ENCODE data around the gene EFCAB11. TPM values are rescaled to one million over a fixed set of nuclear protein-coding genes. Genes with fewer than 3 reads are reported as not detected.
A peak's percentile ranks its signal among the peaks of the same experiment; 100 is the strongest.

The EFCAB11 gene
- total RNA-seq, 4 donors from 2014 or later: 3.3 to 15.6 (median 6.9) TPM

DNA sequence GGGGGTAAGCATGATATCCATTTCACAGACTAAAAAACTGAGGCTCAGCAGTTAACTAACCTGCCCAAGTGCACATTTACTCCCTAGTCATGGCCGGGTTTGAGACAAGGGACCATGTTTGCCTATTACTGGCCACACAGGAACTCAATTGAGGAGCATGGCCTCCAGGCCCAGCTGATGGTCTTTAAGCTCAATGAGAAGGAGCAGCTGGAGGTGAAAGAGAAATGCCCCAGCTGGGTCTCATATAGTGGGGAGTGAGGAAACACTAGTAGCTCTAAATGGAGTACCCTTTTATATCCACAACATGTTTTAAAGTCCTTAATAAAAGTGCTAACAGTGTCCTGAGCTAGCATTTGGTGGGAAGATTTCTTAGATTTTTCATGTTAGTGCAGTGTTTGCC, 2.8 kb upstream of the EFCAB11 start:
- H3K4me3 ChIP-seq: no peak overlapping the region
- no peaks in the 10 kb centered on the region for H3K36me3 ChIP-seq
- peaks cover 0 to 24% (median 4%) of the 10 kb centered on the region in 4 donors for H3K4me1 ChIP-seq
- no peaks in the 10 kb centered on the region for H3K27me3 ChIP-seq
- H3K9me3 ChIP-seq: no peaks in the 10 kb centered on the region
- no peak for DNase-seq
- no peak for TF ChIP-seq CTCF (IDR thresholded peaks at IDR 0.05)
- no peak for TF ChIP-seq POLR2A (IDR thresholded peaks at IDR 0.05)
- no peak overlapping the region for H3K27ac ChIP-seq

DNA sequence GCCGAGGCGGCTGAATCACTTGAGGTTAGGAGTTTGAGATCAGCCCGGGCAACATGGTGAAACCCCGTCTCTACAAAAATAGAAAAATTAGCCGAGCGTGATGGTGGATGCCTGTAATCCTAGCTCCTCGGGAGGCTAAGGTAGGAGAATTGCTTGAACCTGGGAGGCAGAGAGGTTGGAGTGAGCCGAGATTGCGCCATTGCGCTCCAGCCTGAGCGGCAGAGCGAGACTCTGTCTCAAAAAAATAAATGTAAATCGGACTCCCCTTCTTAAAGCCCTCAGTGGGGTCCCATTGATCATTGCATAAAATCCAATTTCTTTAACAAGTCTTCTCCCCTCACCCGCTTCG, 2.1 kb upstream of the EFCAB11 start:
- TF ChIP-seq CTCF (IDR thresholded peaks at IDR 0.05) (no peak), POLR2A (IDR thresholded peaks at IDR 0.05) (no peak)

GRCh38 chr14:89955745-89956660, 1.5 kb upstream of the EFCAB11 start, which contains the start of gene TDP1:
Gene TDP1, plus strand, starts transcription at chr14:89955927. Its CDS starts 7,188 bp downstream, at chr14:89963115.
- Histone ChIP-seq H3K27me3 (no peaks in the 10 kb centered on the region), H3K4me3 (peak within 1 kb of the TSS; percentile 78 to 94 (median 86)), H3K36me3 (no peaks in the 10 kb centered on the region), H3K27ac (peak within 1 kb of the TSS; percentile 90 to 99 (median 94)), H3K9me3 (no peaks in the 10 kb centered on the region), H3K4me1 (peaks cover 0 to 24% (median 4%) of the 10 kb centered on the region in 4 donors)
- peak; percentile 97 to 99 (median 97) for DNase-seq
- peak in 4 of 6 experiments; percentile 5 to 33 (median 14) for TF ChIP-seq CTCF (IDR thresholded peaks at IDR 0.05)
- peak; percentile 92 to 93 for TF ChIP-seq POLR2A (IDR thresholded peaks at IDR 0.05)

More for the DNA sequence above, 2.1 kb upstream of the EFCAB11 start:
- DNase-seq: no peak
- peaks cover 0 to 24% (median 4%) of the 10 kb centered on the region in 4 donors for H3K4me1 ChIP-seq
- H3K36me3 ChIP-seq: no peaks in the 10 kb centered on the region
- H3K27me3 ChIP-seq: no peaks in the 10 kb centered on the region
- H3K9me3 ChIP-seq: no peaks in the 10 kb centered on the region
- H3K27ac ChIP-seq: peak overlapping the region; percentile 90 to 99 (median 94)
- peak overlapping the region; percentile 78 to 94 (median 86) for H3K4me3 ChIP-seq

- no peaks in the 10 kb centered on the region for H3K27me3 ChIP-seq
- no peak for TF ChIP-seq CTCF (IDR thresholded peaks at IDR 0.05)
- TF ChIP-seq POLR2A (IDR thresholded peaks at IDR 0.05): no peak
- H3K9me3 ChIP-seq: no peaks in the 10 kb centered on the region
- peaks cover 0 to 24% (median 4%) of the 10 kb centered on the region in 4 donors for H3K4me1 ChIP-seq
- peak in 1 of 3 donors; percentile 18 for DNase-seq
- no peaks in the 10 kb centered on the region for H3K36me3 ChIP-seq
- peak overlapping the region; percentile 78 to 94 (median 86) for H3K4me3 ChIP-seq
- peak overlapping the region; percentile 90 to 99 (median 94) for H3K27ac ChIP-seq
Measured at GRCh38 chr14:89955022-89955744, 653 bp upstream of the EFCAB11 start.

GRCh38 chr14:89953602-89954001, 928 bp downstream of the EFCAB11 start:
- Histone ChIP-seq H3K4me3 (peak overlapping the region in 1 of 4 donors; percentile 85), H3K9me3 (no peaks in the 10 kb centered on the region)
- DNase-seq: no peak

More at GRCh38 chr14:89953602-89954001, 928 bp downstream of the EFCAB11 start:
- Histone ChIP-seq H3K27me3 (no peaks in the 10 kb centered on the region), H3K4me1 (peaks cover 0 to 24% (median 4%) of the 10 kb centered on the region in 4 donors), H3K27ac (no peak overlapping the region), H3K36me3 (peaks cover 0 to 6% (median 0%) of the 10 kb centered on the region in 3 donors)
- TF ChIP-seq CTCF (IDR thresholded peaks at IDR 0.05) (no peak), POLR2A (IDR thresholded peaks at IDR 0.05) (no peak)
